Heart left ventricle (tissue), 13 donors: ENCODE results near the gene ARHGAP26.

Experiments used
- POLR2A ChIP-seq, 2 donors: fragments of 450-650 bp; IDR thresholded peaks; one replicate each; pipeline ENCODE4 v1.6.1; 2017; ENCODE audit warnings: antibody characterized with exemption in 2 of 2, mild to moderate bottlenecking in 2 of 2, moderate library complexity in 2 of 2
- TF ChIP-seq, protein P1 (sequence below), 12 donors: fragments of 200-600 bp; sonication (generic) in 4 of 12; IDR thresholded peaks; one replicate each; pipeline versions ENCODE4 v1.5.0 to v1.8.0; 2018 to 2022; ENCODE audit warnings: antibody characterized with exemption in 12 of 12, mild to moderate bottlenecking in 5 of 12
- donor health status: ischemic (EF 13 %, LVEDD 7.1; RV severe dilation, severe dysfunction).
- donor health status: DM: no; HTN: yes; CAD: no.
- donor health status: DM: no; HTN: no; CAD: no.
- donor health status: ischemic (EF 25% LVEDD 6.9; RV normal size, moderate dysfunction).
- donor health status: ischemic (EF 25% LVEDD 5.7; RV mildly dilated, moderate dysfunction).
- donor health status: ischemic (EF 35%, LVEDD 5.7; RV mildly dilated, moderate dysfunction).
- donor health status: nonischemic (EF 11% LVEDD 7.7; RV severe dilation, severe dysfunction).
- donor health status: DM: yes; HTN: yes; CAD: no.
- donor health status: PGD.
- donor health status: ischemic (EF 29% LVEDD 5.4; RV normal size, mild dysfunction).
- donor health status: nonischemic (EF 23%, LVEDD 6.1; RV moderate dilation, normal function).

GRCh38 chr5:143113461-143113860 is 343.3 kb downstream of the ARHGAP26 start:
- TF ChIP-seq, protein P1, sequence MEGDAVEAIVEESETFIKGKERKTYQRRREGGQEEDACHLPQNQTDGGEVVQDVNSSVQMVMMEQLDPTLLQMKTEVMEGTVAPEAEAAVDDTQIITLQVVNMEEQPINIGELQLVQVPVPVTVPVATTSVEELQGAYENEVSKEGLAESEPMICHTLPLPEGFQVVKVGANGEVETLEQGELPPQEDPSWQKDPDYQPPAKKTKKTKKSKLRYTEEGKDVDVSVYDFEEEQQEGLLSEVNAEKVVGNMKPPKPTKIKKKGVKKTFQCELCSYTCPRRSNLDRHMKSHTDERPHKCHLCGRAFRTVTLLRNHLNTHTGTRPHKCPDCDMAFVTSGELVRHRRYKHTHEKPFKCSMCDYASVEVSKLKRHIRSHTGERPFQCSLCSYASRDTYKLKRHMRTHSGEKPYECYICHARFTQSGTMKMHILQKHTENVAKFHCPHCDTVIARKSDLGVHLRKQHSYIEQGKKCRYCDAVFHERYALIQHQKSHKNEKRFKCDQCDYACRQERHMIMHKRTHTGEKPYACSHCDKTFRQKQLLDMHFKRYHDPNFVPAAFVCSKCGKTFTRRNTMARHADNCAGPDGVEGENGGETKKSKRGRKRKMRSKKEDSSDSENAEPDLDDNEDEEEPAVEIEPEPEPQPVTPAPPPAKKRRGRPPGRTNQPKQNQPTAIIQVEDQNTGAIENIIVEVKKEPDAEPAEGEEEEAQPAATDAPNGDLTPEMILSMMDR (IDR thresholded peaks at IDR 0.05), result no peak
- TF ChIP-seq POLR2A (IDR thresholded peaks at IDR 0.05), result no peak
